Mesenchymal stem cell (in vitro differentiated cells and primary cell): ENCODE data around the gene ETV1.

ENCODE experiments used
- DNase-seq: peaks from one replicate; pipeline ENCODE4 v3.0.0-alpha.2; 2013
- H2AFZ ChIP-seq: one replicate; pipeline ENCODE4 v1.6.1; 2013; ENCODE audit warnings: low read depth, mild to moderate bottlenecking, control low read depth, inconsistent platforms, low read length, moderate library complexity
- H2AK5ac ChIP-seq: 2 replicates; pipeline ENCODE4 v1.6.1; 2013; ENCODE audit warnings: low read length, moderate library complexity, mild to moderate bottlenecking, inconsistent platforms; ENCODE audit not compliant: severe bottlenecking
- H2BK120ac ChIP-seq: one replicate; pipeline ENCODE4 v1.6.1; 2013; ENCODE audit warnings: low read depth, mild to moderate bottlenecking, inconsistent platforms, low read length, moderate library complexity
- H2BK12ac ChIP-seq, 2 experiments: one replicate each; pipeline ENCODE4 v1.6.1; 2013; ENCODE audit warnings: inconsistent platforms in 2 of 2, low read length in 2 of 2, mild to moderate bottlenecking in 2 of 2, moderate library complexity in 2 of 2, control low read depth in 1 of 2
- H2BK15ac ChIP-seq: one replicate; pipeline ENCODE4 v1.6.1; 2013; ENCODE audit warnings: mild to moderate bottlenecking, low read depth, inconsistent platforms; ENCODE audit not compliant: poor library complexity, severe bottlenecking
- H2BK5ac ChIP-seq: 2 replicates; pipeline ENCODE4 v1.6.1; 2013; ENCODE audit warnings: low read depth, mild to moderate bottlenecking, low read length, control low read depth, inconsistent platforms; ENCODE audit not compliant: poor library complexity, severe bottlenecking
- H3K14ac ChIP-seq, 2 experiments: one replicate each; pipeline ENCODE4 v1.6.1; 2013; ENCODE audit warnings: inconsistent platforms in 2 of 2, low read length in 2 of 2, control low read depth in 1 of 2, mild to moderate bottlenecking in 1 of 2, moderate library complexity in 1 of 2
- H3K18ac ChIP-seq, 2 experiments: one replicate each; pipeline ENCODE4 v1.6.1; 2013; ENCODE audit warnings: inconsistent platforms in 2 of 2, low read length in 2 of 2, control low read depth in 1 of 2, low read depth in 1 of 2, mild to moderate bottlenecking in 1 of 2
- H3K23ac ChIP-seq, 2 experiments: one replicate each; pipeline ENCODE4 v1.6.1; 2013; ENCODE audit warnings: inconsistent platforms in 2 of 2, low read length in 2 of 2, mild to moderate bottlenecking in 2 of 2, moderate library complexity in 2 of 2, control low read depth in 1 of 2
- H3K27ac ChIP-seq: 2 replicates; pipeline ENCODE4 v1.5.1; 2013; ENCODE audit warnings: mild to moderate bottlenecking, moderate library complexity, low read length, control low read depth, inconsistent platforms; ENCODE audit not compliant: poor library complexity, severe bottlenecking
- H3K27me3 ChIP-seq, 2 experiments: 2 replicates each; pipeline versions ENCODE4 v1.6.1 to v1.7.0; 2013; ENCODE audit warnings: low read length in 2 of 2, mild to moderate bottlenecking in 2 of 2, moderate library complexity in 2 of 2, control low read depth in 1 of 2, inconsistent platforms in 1 of 2; ENCODE audit not compliant: control insufficient read depth in 1 of 2, insufficient read depth in 1 of 2
- H3K36me3 ChIP-seq, 2 experiments: 2 replicates each; pipeline versions ENCODE4 v1.6.1 to v1.7.0; 2013; ENCODE audit warnings: low read length in 2 of 2, control low read depth in 1 of 2, inconsistent platforms in 1 of 2, low read depth in 1 of 2, mild to moderate bottlenecking in 1 of 2; ENCODE audit not compliant: insufficient read depth in 2 of 2, control insufficient read depth in 1 of 2
- H3K4ac ChIP-seq, 2 experiments: one replicate each; pipeline ENCODE4 v1.6.1; 2013; ENCODE audit warnings: inconsistent platforms in 2 of 2, low read length in 2 of 2, mild to moderate bottlenecking in 2 of 2, moderate library complexity in 2 of 2, control low read depth in 1 of 2, low read depth in 1 of 2
- H3K4me1 ChIP-seq: 2 replicates; pipeline ENCODE4 v1.6.1; 2013; ENCODE audit warnings: low read depth, low read length, control low read depth; ENCODE audit not compliant: control insufficient read depth, insufficient read depth
- H3K4me2 ChIP-seq: 2 replicates; pipeline ENCODE4 v1.6.1; 2013; ENCODE audit warnings: low read length, mild to moderate bottlenecking, inconsistent platforms; ENCODE audit not compliant: poor library complexity, severe bottlenecking
- H3K4me3 ChIP-seq, 2 experiments: 2 replicates each; pipeline versions ENCODE4 v1.5.1 to v1.7.0; 2013; ENCODE audit warnings: low read length in 2 of 2, mild to moderate bottlenecking in 2 of 2, control low read depth in 1 of 2, low read depth in 1 of 2; ENCODE audit not compliant: insufficient read depth in 1 of 2
- H3K79me1 ChIP-seq: replicated peaks from 2 replicates; pipeline ENCODE4 v1.6.1; 2013; ENCODE audit warnings: mild to moderate bottlenecking, control low read depth, low read length, inconsistent platforms; ENCODE audit not compliant: poor library complexity, severe bottlenecking
- H3K9ac ChIP-seq: 2 replicates; pipeline ENCODE4 v1.7.0; 2013; ENCODE audit warnings: mild to moderate bottlenecking, low read length, moderate library complexity
- H3K9me3 ChIP-seq: 2 replicates; pipeline ENCODE4 v1.7.0; 2013; ENCODE audit warnings: mild to moderate bottlenecking, low read length; ENCODE audit not compliant: control insufficient read depth
- H4K8ac ChIP-seq: one replicate; pipeline ENCODE4 v1.6.1; 2013; ENCODE audit warnings: inconsistent platforms, mild to moderate bottlenecking, low read length, moderate library complexity
- H4K91ac ChIP-seq: one replicate; pipeline ENCODE4 v1.6.1; 2013; ENCODE audit warnings: mild to moderate bottlenecking, low read length, inconsistent platforms
- WGBS: methylation state at CpG from one replicate; pipeline ENCODE4 v1.1.7; 2013; ENCODE audit warnings: mixed read lengths; 5-methylcytosine and 5-hydroxymethylcytosine counted together

Gene ETV1

DNA sequence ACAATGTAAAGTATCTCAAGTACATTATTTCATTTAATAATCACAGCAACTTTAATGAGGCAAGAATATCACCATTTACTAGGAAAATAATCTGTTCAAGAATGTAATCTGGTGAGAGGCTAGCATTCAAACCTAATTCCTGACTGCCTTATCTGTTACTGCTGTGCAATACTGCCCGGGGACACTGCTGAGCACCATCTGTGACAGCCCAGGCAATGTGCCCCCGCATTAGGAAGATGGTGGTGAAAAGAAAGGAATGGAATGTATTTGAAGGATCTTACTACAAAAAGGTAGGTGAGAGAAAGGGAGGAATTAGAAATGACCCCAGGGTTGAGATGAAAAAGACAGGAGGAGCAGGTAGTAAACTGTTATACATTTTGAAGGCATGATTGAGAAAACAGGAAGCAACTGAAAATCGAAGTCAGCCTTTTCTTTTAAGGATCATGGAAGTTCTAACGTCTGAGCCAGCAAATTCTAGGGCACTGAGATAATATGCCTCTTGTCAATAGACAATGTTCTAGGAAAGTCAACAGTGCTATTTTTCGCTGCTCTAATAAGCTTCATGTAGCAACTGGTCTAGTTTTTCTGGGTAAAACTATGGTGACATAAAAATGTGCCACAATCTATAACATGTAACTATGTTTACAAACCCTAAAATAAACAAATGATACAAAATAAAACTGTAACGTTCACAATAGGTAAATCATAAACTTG lies 90.4 kb downstream of the ETV1 start:
- H3K23ac ChIP-seq, result no peak overlapping the region
- H4K8ac ChIP-seq, result no peak overlapping the region
- H2BK5ac ChIP-seq, result no peak overlapping the region

DNA sequence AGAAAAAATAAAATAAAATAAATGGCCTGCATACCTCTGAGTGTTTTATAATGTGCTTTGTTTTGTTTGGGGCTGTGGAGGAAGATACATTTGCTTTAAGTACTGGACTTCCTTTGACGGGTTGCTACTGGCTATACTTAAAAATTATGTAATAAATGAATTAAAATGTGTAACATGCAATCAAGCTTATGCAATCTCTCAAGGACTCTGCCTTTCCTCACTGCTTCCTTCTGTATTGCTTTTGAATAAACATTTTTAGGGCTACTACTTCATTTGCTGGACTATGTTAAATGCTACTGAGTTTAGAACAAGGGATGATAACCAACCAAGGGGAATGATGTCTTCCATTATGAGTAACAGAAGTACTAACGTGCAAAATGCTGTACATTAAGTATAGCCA lies 91.6 kb downstream of the ETV1 start:
- no peak overlapping the region for H4K8ac ChIP-seq
- H3K4me1 ChIP-seq, result peaks cover 2% of the 10 kb centered on the region
- DNase-seq, result peak; percentile 55
- no peak overlapping the region for H2BK5ac ChIP-seq
- no peaks in the 10 kb centered on the region for H3K79me1 ChIP-seq
- no peak overlapping the region for H2BK120ac ChIP-seq
- no peak overlapping the region for H3K9ac ChIP-seq
- WGBS, result no CpG with 5 or more reads among the region's 2 CpGs
- no peak overlapping the region for H3K27ac ChIP-seq
- no peak overlapping the region for H4K91ac ChIP-seq
- no peak overlapping the region for H3K18ac ChIP-seq
- no peaks in the 10 kb centered on the region for H3K9me3 ChIP-seq
- H2AFZ ChIP-seq, result no peak overlapping the region
- no peak overlapping the region for H2BK12ac ChIP-seq
- H3K36me3 ChIP-seq, result peaks cover 5 to 79% of the 10 kb centered on the region in 2 experiments
- H3K4ac ChIP-seq, result no peak overlapping the region
- H3K23ac ChIP-seq, result no peak overlapping the region
- no peak overlapping the region for H3K4me3 ChIP-seq
- no peak overlapping the region for H3K4me2 ChIP-seq
- H2AK5ac ChIP-seq, result no peak overlapping the region
- no peak overlapping the region for H2BK15ac ChIP-seq
- H3K27me3 ChIP-seq, result no peaks in the 10 kb centered on the region
- no peak overlapping the region for H3K14ac ChIP-seq

More for the DNA sequence above, 90.4 kb downstream of the ETV1 start:
- no peak overlapping the region for H4K91ac ChIP-seq
- 86% methylated on average over 5 of the region's 6 CpGs for WGBS
- no peak overlapping the region for H3K4ac ChIP-seq
- no peak overlapping the region for H2BK15ac ChIP-seq
- peak overlapping the region; percentile 37 to 46 for H3K18ac ChIP-seq
- H3K4me3 ChIP-seq, result no peak overlapping the region
- no peak overlapping the region for H2BK120ac ChIP-seq
- no peak overlapping the region for H3K27ac ChIP-seq
- no peak overlapping the region for H2AK5ac ChIP-seq
- H3K14ac ChIP-seq, result no peak overlapping the region
- H3K9me3 ChIP-seq, result no peaks in the 10 kb centered on the region
- no peak overlapping the region for H2AFZ ChIP-seq
- H3K27me3 ChIP-seq, result no peaks in the 10 kb centered on the region
- H3K4me1 ChIP-seq, result peaks cover 3% of the 10 kb centered on the region
- H3K4me2 ChIP-seq, result no peak overlapping the region
- H3K79me1 ChIP-seq, result no peaks in the 10 kb centered on the region
- no peak overlapping the region for H2BK12ac ChIP-seq
- DNase-seq, result no peak
- H3K36me3 ChIP-seq, result peaks cover 5 to 74% of the 10 kb centered on the region in 2 experiments
- no peak overlapping the region for H3K9ac ChIP-seq

DNA sequence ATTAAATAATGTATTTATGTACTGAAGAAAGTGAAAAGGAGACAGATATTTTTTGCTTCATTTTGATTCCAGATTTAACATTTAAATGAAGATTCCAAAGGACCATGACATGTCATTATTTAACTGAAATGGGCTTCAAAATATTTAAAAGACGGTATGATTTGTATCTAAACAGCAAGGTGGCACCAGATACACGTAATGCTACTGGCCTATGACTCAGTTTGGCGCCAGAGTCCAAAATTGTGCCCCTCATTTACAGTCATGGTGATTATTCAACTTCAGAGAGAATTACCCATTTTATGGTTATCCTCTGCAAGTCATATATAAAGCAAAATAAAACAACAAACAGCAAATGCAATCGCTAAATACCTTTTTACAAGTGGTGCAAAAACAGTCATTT lies 94.5 kb downstream of the ETV1 start:
- WGBS, result 95% methylated on average over 4 of the region's 4 CpGs

DNA sequence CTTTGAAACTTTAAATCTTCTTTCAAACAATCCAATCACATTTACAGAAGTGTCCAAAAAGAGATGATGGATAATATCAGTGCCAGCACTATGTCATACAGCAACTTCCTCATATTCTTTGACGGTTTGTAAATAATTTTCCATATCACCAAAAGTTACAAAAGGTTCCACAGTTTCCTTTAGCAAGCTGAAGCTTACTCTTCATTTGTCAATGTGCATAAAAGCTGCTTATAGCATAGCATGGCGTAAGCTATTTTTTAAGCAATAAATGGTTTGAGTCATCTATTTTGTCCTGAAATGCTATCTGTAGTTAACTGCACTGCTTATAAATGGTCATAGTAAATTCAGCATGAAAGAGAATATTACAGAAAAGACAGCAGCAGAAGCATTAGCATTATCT lies 95.1 kb downstream of the ETV1 start:
- no peak overlapping the region for H2AFZ ChIP-seq
- WGBS, result 100% methylated on average over 2 of the region's 2 CpGs
- H3K4ac ChIP-seq, result no peak overlapping the region

More for the DNA sequence above, 94.5 kb downstream of the ETV1 start:
- Histone ChIP-seq H3K79me1 (no peaks in the 10 kb centered on the region), H2BK120ac (no peak overlapping the region), H3K36me3 (peaks cover 5 to 58% of the 10 kb centered on the region in 2 experiments), H2AK5ac (no peak overlapping the region), H3K4ac (no peak overlapping the region), H3K27me3 (no peaks in the 10 kb centered on the region), H3K27ac (no peak overlapping the region), H4K91ac (no peak overlapping the region), H4K8ac (no peak overlapping the region), H3K9me3 (no peaks in the 10 kb centered on the region), H3K18ac (no peak overlapping the region), H2AFZ (no peak overlapping the region), H3K4me1 (peaks cover 2% of the 10 kb centered on the region), H3K4me2 (no peak overlapping the region), H3K9ac (no peak overlapping the region), H3K14ac (no peak overlapping the region), H3K23ac (no peak overlapping the region), H2BK15ac (no peak overlapping the region), H2BK12ac (no peak overlapping the region), H3K4me3 (no peak overlapping the region), H2BK5ac (no peak overlapping the region)
- no peak for DNase-seq

More for the DNA sequence above, 95.1 kb downstream of the ETV1 start:
- no peak overlapping the region for H2BK12ac ChIP-seq
- no peak overlapping the region for H3K27ac ChIP-seq
- no peaks in the 10 kb centered on the region for H3K79me1 ChIP-seq
- H3K18ac ChIP-seq, result no peak overlapping the region
- H3K9ac ChIP-seq, result no peak overlapping the region
- H2BK5ac ChIP-seq, result no peak overlapping the region
- no peaks in the 10 kb centered on the region for H3K9me3 ChIP-seq
- H3K23ac ChIP-seq, result no peak overlapping the region
- DNase-seq, result no peak
- H3K36me3 ChIP-seq, result peaks cover 3 to 54% of the 10 kb centered on the region in 2 experiments
- no peak overlapping the region for H3K14ac ChIP-seq
- H3K4me3 ChIP-seq, result no peak overlapping the region
- H2BK15ac ChIP-seq, result no peak overlapping the region
- H3K27me3 ChIP-seq, result no peaks in the 10 kb centered on the region
- H4K91ac ChIP-seq, result no peak overlapping the region
- no peak overlapping the region for H4K8ac ChIP-seq
- no peak overlapping the region for H2AK5ac ChIP-seq
- peaks cover 2% of the 10 kb centered on the region for H3K4me1 ChIP-seq
- H2BK120ac ChIP-seq, result no peak overlapping the region
- no peak overlapping the region for H3K4me2 ChIP-seq
